Measurements from ENCODE around the gene POLDIP2. TPM values are rescaled to one million over a fixed set of nuclear protein-coding genes. Genes with fewer than 3 reads are reported as not detected.
A peak's percentile ranks its signal among the peaks of the same experiment; 100 is the strongest.

POLDIP2 gene
- total and polyA plus RNA-seq, 2 donors (not counting 3 experiments of a cell fraction or from before 2014, with no cell fraction given): 82.6 to 85.2 TPM

DNA sequence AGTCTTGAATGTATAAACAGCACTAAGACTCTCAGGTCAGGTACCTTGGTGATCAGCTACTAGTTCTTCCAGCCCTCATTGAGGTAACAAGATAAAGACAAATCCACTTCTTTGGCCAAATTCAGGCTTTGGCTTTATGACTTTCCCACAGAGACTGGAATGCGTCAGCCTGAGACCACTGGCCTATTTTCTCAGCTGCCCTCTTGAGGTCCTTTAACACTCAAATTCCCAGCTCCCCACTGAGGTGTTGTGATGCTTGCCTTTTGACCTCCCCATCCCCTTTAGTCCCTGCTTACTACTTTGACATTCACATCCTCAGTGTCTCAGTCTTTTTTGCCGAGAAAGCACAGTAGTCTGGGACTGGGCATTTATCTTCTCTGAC, 11.1 kb downstream of the POLDIP2 start:
- ChIA-PET CTCF (interaction anchor here (1.2 to 3.9 kb wide), 8 partner anchors 8 to 586 kb away, joined by 3 to 31 read pairs (median 12); partner anchors contain the start of genes IFT20, POLDIP2, TNFAIP1 and VTN), POLR2A (interaction anchor here (1.3 to 3.3 kb wide), 4 partner anchors 10 to 25 kb away, joined by 3 to 34 read pairs (median 8); partner anchors contain the start of genes IFT20, POLDIP2, SARM1 and TNFAIP1)
- peaks cover 32% of the 10 kb centered on the region for H3K4me1 ChIP-seq (ENCODE audit: control insufficient read depth, extremely low read depth, insufficient read depth, low read length)
- intact Hi-C loops (cut with micrococcal nuclease): loop anchor here (2.0 kb wide), 1 partner anchor 71 kb away; no protein-coding TSS in a partner anchor
- H3K9me3 ChIP-seq (replicated peaks; ENCODE audit: control insufficient read depth, insufficient read depth, low read length): no peaks in the 10 kb centered on the region
- H3K9me1 ChIP-seq (replicated peaks; ENCODE audit: control insufficient read depth, extremely low read depth, insufficient read depth, low read length): no peaks in the 10 kb centered on the region
- no peaks in the 10 kb centered on the region for H3K27me3 ChIP-seq (ENCODE audit: control insufficient read depth in 2 of 2, insufficient read depth in 2 of 2, low read length in 2 of 2)
- peaks cover 25 to 45% of the 10 kb centered on the region in 2 experiments for H3K36me3 ChIP-seq (ENCODE audit: control insufficient read depth in 2 of 2, extremely low read depth in 1 of 2, insufficient read depth in 2 of 2, low read length in 2 of 2)
- BruUV-seq (replicated peaks): TSS peak; percentile 12
- FAIRE-seq: no peak
- peak overlapping the region; percentile 88 for H3K27ac ChIP-seq (ENCODE audit: insufficient read depth, low read depth, low read length)
- TF ChIP-seq FOS (IDR thresholded peaks at IDR 0.05; ENCODE audit: borderline replicate concordance, insufficient read depth, low read length): no peak
- TF ChIP-seq, protein P1, sequence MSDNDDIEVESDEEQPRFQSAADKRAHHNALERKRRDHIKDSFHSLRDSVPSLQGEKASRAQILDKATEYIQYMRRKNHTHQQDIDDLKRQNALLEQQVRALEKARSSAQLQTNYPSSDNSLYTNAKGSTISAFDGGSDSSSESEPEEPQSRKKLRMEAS (IDR thresholded peaks at IDR 0.05; ENCODE audit: insufficient read depth, insufficient read length): no peak
- TF ChIP-seq GATA2 (IDR thresholded peaks at IDR 0.05; ENCODE audit: insufficient read depth, insufficient read length, low read depth, low read length): no peak
- TF ChIP-seq POLR2AphosphoS5 (IDR thresholded peaks at IDR 0.05; ENCODE audit: insufficient read depth, low read depth, low read length): no peak
- TF ChIP-seq, protein P2, sequence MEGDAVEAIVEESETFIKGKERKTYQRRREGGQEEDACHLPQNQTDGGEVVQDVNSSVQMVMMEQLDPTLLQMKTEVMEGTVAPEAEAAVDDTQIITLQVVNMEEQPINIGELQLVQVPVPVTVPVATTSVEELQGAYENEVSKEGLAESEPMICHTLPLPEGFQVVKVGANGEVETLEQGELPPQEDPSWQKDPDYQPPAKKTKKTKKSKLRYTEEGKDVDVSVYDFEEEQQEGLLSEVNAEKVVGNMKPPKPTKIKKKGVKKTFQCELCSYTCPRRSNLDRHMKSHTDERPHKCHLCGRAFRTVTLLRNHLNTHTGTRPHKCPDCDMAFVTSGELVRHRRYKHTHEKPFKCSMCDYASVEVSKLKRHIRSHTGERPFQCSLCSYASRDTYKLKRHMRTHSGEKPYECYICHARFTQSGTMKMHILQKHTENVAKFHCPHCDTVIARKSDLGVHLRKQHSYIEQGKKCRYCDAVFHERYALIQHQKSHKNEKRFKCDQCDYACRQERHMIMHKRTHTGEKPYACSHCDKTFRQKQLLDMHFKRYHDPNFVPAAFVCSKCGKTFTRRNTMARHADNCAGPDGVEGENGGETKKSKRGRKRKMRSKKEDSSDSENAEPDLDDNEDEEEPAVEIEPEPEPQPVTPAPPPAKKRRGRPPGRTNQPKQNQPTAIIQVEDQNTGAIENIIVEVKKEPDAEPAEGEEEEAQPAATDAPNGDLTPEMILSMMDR (IDR thresholded peaks at IDR 0.05; ENCODE audit: extremely low read depth in 1 of 2, insufficient read depth in 1 of 2, low read depth in 1 of 2, low read length in 2 of 2): no peak
- no peak for TF ChIP-seq EZH2 (IDR thresholded peaks at IDR 0.05; ENCODE audit: borderline replicate concordance, low read depth, low read length, severe bottlenecking)
- TF ChIP-seq MYC (IDR thresholded peaks at IDR 0.05; ENCODE audit: low read depth, low read length): no peak
- no peak for TF ChIP-seq POLR2A (IDR thresholded peaks at IDR 0.05; ENCODE audit: low read depth, low read length)
- no peak for TF ChIP-seq JUN (IDR thresholded peaks at IDR 0.05; ENCODE audit: borderline replicate concordance, insufficient read depth, insufficient read length, low read depth)
- peak overlapping the region; percentile 39 for H3K4me2 ChIP-seq (ENCODE audit: insufficient read depth, low read length)
- H4K20me1 ChIP-seq (replicated peaks; ENCODE audit: control insufficient read depth, extremely low read depth, insufficient read depth, low read length): no peaks in the 10 kb centered on the region
- H3K79me2 ChIP-seq (ENCODE audit: control insufficient read depth, insufficient read depth, low read length): no peaks in the 10 kb centered on the region
- DNase-seq (ENCODE audit: low read depth, low spot score): peak; percentile 32
- H3K9ac ChIP-seq (replicated peaks; ENCODE audit: extremely low read depth, insufficient read depth, low read length): peak overlapping the region; percentile 60
- H3K4me3 ChIP-seq (replicated peaks in 1 of 3; ENCODE audit: insufficient read depth in 1 of 3, low read depth in 1 of 3, low read length in 3 of 3): no peak overlapping the region
- dilution Hi-C loops (cut with MboI; ENCODE audit: extremely low pct_ligation_motif_present, low sequenced_read_pairs): no loop called here
- H2AFZ ChIP-seq (ENCODE audit: low read depth, low read length): no peak overlapping the region

Measured in endothelial cell of umbilical vein (primary cell).